HS-27A (cell line): ENCODE results near the gene SPATA25.
A peak's percentile ranks its signal among the peaks of the same experiment; 100 is the strongest.

Experiments
- DNase-seq: peaks from one replicate; pipeline ENCODE4 v3.0.0-alpha.2; 2012; ENCODE audit warnings: low read depth, missing footprints

The SPATA25 gene

DNA sequence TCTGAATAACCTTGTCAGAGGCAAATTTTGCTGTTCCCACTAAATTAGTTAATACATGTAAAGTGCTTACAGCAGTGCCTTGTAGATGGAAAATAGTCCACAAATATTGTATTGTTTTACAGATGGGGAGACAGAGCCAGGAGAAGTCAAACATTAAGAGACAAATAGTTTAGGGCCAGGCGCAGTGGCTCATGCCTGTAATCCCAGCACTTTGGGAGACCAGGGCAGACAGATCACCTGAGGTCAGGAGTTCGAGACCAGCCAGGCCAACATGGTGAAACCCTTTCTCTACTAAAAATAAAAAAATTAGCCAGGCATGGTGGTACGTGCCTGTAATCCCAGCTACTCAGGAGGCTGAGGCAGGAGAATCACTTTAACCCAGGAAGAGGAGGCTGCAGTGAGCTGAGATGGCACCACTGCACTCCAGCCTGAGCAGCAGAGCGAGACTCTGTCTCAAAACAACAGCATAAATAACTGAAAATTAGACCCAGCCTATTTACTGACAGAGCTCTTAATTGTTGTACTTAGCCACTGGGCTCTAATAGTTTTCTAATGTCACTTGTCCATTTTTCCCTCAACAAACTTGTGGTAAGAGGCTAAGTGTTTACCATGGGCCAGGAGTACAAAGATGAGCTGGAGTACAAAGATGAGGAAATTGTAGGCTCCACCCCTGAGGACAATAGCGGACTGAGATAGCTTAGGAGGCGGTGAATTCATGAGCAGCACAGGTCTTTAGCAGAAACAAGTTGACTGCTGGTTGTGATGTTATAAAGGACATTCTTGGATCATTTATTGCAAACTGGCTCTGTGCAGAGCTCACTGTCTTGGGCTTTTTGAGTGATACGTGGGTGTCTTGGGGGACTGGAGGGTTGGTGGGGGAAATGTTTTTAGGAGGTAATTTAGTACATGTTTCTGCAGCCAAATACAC is 23.6 kb downstream of the SPATA25 start:
- DNase-seq, result no peak

DNA sequence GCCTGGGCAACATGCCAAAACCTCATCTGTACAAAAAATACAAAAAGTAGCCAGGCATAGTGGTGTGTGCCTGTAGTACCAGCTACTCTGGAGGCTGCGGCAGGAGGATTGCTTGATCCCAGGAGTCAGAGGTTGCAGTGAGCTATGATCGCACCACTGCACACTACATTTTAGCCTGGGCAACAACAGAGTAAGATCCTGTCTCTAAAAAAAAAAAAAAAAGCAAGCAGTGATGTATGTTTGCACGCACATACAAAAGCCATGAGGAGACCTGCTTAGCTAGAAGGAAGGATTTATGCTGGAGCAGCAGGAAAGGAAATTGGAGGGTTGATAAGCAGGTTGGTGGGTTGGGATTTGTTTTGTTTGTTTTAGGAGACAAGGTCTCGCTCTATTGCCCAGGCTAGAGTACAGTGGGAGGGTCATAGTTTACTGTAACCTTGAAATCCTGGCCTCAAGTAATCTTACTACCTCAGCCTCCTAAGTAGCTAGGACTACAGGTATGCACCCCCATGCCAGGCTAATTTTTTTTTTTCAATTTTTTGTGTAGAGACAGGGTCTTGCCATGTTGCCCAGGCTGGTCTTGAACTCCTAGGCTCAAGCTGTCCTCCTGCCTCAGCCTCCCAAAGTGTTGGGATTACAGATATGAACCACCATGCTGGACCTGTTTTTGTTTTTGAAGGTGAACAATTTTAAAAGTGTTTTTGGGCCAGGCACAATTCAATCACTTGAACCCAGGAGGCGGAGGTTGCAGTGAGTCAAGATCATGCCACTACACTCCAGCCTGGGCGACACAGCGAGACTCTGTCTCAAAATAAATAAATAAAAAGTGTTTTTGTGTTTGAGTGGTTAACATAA is 26.0 kb downstream of the SPATA25 start:
- no peak for DNase-seq

DNA sequence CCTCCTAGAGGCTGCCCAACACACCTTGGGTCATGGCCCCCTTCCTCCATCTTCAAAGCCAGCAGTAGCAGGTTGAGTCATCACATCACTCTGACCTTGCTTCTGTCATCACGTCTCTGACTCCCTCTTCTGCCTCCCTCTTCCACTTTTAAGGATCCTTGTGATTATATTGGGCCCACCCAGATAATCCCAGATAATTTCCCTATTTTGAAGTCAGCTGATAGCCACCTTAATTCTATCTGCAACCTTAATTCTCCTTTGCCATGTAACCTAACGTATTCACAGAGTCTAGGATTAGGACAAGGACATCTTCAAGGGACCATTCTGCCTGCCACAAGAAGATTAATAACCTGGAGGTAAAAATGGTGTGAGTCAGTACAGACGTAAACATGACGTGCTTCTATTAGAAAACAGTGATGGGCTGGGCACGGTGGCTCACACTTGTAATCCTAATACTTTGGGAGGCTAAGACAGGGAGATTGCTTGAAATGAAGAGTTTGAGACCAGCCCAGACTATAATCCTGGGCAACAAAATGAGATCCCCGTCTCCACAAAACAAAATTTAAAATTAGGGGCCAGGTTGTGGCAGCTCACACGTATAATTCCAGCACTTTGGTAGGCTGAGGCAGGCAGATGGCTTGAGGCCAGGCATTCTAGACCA is 26.7 kb downstream of the SPATA25 start:
- no peak for DNase-seq

DNA sequence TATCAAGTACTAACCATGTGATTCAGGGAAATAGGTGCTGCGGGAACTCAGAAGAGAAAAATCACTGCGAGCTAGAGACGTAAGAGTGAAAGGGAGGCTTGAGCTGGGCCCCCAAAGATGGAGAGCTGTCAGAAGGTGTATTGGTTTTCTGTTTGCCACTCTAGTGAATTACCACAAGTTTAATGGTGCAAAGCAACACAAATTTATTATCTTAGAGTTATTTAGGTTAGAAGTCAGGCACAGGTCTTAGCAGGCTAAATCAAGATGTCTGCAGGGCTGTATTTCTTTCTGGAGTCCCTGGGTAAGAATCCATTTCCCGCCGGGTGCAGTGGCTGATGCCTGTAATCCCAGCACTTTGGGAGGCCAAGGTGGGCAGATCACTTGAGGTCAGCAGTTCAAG is 27.5 kb downstream of the SPATA25 start:
- no peak for DNase-seq

DNA sequence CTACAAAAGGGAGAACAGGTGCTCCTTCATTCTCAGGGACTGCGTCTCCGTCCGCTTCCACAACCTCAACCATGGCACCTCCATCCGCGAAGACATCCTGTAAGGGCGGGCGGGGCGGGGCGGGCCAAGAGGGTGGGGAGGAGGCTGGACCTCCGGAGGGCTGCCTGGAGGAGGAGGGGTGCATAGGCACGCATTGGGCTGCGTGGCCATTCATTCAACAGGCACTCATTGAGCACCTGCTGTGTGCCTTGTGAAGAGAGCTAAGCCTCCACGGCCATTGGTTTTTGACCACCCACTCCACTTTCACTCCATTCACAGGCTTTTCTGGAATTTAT is 29.6 kb downstream of the SPATA25 start:
- no peak for DNase-seq

DNA sequence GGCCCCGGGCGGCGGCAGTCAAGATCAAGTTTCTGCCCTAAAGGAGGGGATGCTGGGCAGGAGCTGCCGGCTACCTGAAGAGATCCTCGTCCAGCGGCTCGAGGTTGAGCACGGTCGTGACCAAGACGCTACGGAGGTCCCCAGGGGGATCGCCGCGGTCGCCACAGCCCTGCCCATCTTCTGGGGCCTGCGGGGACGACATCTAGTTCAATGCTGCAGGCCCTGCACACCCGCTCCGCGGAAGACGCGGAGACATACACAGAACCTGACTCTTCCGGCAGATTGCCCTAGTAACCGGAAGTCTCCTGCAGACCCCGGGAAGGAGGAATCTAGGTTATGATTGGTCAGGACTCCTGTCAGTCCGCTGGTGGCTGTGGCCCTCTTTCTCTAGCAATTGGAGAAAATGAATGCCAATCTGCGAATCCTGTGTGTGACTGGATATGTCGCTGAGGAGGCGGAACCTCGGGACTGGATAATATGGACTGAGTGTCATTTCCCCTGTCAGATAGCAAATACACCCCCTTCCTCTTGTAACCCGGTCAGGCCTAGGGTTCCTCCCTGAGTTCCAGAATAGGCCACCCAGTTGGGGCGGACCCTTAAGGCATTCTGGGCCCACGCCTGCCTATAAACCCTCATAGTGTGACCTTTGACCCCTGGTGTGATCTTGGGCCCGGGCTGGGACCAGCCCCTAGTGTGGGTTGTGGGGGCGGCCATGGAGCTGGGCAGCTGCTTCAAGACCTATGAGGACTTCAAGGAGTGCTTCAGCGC is 30.1 kb downstream of the SPATA25 start, which contains the start of the genes ACOT8 and ZSWIM3:
TSS of gene ACOT8 (minus strand) at position 279 of the 768 bp plus-strand sequence. CDS start at position 202, 77 bp downstream.
TSS of gene ZSWIM3 (plus strand) at position 501 of the 768 bp plus-strand sequence. CDS start at position 713, 212 bp downstream.
- DNase-seq, result peak; percentile 100

DNA sequence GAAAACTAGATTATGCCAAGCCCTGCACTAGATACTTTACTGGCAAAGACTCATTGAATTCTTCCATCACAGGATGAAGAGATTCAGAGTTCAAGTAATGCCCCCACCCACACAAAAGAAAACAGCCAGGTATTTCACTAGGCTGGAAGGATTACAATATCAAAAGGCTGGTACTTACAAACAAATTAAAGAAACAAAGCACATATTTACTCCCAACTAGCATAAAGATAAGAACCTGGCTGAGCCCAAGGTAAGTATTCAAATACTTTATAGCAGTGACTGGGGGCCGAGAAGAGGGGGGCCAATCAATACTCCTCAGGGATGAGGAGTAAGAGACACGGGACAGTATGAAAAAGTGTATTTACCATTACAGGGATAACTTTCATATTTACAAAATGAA is 33.9 kb downstream of the SPATA25 start:
- no peak for DNase-seq

DNA sequence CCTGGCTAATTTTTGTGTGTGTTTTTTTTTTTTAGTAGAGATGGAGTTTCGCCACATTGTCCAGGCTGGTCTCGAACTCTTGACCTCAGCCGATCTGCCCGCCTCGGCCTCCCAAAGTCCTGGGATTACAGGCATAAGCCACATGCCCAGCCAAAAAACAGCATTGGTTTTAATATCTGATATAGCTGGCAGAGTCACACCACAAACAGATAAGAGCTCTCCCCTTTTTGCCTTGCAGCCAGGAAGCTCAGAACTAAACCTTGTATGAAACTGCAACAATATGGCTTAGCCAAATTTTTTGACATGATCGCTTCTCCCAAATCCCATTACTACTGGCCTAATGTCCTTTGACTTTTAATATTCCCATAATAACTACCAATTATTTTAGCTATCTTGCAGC is 35.1 kb downstream of the SPATA25 start:
- DNase-seq, result no peak

DNA sequence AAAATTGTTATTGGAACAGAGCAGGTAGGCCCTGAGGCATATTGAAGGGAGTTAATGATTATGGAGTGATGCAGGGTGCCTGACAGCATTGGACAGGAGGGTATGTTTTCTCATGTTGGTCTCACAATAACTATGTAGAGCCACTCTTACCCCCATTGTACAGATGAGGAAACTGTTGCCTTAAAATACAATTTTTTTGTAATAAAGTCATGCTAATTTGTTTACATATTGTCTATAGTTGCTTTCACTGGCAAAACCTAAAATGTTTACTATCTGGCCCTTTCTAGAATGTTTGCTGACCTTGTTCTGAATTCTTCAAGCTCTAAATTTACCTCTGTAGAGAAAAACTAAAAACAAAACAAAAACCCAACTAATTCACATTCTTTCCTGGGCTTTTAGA is 35.9 kb downstream of the SPATA25 start:
- DNase-seq, result no peak

DNA sequence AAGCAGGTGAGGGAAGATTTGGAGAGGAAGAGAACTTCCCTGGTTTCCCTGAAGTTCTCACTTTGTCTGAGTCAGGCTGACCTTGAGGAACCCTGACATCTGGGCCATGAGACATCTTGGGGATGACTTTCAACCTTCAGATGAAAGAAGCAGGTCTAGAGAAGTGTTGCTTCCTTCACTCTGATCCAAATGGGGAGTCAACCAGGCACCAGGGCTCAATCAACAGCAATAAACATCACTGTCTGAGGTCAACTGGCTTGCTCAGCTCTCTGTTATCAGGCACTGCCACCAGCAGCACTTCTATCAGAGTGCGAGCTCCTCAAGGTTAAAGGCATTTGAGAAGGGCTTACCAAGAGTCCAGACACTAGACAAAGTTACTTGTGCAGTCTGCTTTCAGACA is 36.5 kb downstream of the SPATA25 start:
- no peak for DNase-seq

DNA sequence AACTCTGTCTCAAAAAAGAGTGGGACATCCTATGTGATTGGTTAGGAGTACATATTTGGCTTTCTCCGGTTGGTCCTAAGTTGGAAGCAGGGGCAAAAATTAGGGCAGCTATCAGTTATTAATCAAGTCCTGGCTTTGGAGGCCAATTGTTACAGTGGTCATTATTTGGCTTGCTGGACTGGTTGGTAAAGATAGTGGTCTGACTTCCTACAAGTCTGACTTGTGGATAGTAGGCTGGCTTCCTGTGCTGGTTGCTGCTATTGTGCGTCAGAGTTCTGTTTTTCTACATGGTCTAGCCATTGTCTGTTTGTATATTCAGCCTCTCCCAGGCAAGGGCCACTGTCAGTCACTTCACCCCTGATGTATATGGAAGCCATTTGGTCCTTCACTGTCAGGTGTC is 37.2 kb downstream of the SPATA25 start:
- no peak for DNase-seq

DNA sequence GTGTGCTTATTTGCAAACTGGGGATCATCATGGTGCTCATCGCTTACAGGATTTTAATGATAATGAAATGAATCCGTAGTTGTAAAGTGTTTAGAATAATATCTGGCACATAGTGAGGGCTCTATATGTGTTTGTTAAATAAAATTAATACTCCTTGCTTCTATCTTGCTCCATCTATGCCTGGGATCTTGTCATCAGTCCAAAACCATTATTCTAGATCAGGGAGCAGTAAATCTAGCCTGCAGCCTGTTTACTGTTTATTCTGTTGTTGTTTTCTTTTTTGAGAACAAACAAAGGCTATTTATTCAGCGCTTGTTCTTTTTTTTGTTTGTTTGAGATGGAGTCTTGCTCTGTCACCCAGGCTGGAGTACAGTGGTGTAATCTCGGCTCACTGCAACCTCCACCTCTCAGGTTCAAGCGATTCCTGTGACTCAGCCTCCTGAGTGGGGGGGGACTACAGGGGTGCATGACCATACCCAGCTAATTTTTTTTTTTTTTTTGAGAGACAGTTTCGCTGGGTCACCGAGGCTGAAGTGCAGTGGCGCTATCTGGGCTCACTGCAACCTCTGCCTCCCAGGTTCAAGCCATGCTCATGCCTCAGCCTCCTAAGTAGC is 38.3 kb downstream of the SPATA25 start:
- no peak for DNase-seq

DNA sequence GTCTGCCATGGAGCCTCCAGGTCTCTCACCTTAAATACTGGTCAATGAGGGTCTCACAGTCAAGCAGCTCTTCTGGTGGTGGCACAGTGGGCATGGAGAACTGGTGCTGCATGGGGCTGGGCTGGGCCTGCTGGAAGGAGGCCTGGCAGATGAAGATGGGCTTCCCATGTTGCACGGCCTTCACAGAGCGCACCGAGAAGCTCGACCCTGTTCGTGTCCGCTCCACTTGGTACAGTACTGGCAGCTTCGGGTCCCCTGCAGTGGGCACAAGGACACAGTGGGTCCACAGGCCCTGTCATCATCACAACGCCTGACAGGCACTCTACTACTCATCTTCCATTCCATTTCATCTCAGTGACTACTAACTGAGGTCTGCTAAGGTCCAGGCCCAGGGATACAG is 39.0 kb downstream of the SPATA25 start:
- no peak for DNase-seq

DNA sequence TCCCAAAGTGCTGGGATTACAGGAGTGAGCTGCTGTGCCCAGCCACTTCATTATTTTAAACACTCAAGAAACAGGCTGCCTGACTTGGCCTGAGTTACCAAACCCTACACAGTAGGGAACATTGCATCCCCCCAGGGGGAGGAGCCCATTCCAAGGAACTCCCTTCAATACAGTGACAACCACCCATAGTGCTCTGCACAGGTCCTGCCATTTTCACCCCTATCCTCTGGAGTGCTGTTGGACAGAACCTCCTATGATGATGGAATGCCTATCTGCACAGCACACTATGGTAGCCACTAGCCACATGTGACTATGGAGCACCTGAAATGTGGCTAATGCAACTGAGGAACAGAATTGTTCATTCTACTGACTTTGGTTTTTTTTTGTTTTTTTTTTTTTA is 42.0 kb downstream of the SPATA25 start:
- no peak for DNase-seq

DNA sequence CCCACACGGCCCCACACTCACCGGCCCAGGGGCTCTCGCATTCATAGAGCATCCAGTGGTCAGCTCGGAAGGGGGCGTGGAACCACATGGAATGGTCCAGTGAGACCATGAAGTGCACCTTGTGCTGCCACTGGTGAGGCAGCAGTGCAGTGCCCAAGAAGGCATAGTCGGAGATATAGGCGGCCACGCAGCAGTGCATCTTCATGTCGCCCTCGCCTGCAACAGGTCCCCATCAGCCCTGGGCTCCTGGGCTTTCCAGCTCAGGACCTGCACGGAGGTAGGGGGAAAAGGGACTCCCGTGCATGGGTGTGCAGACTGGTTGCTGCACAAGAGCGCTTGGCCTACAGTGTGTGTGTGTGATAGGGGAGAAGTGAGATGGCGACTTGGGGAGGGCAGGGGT is 43.9 kb downstream of the SPATA25 start:
- DNase-seq, result no peak

DNA sequence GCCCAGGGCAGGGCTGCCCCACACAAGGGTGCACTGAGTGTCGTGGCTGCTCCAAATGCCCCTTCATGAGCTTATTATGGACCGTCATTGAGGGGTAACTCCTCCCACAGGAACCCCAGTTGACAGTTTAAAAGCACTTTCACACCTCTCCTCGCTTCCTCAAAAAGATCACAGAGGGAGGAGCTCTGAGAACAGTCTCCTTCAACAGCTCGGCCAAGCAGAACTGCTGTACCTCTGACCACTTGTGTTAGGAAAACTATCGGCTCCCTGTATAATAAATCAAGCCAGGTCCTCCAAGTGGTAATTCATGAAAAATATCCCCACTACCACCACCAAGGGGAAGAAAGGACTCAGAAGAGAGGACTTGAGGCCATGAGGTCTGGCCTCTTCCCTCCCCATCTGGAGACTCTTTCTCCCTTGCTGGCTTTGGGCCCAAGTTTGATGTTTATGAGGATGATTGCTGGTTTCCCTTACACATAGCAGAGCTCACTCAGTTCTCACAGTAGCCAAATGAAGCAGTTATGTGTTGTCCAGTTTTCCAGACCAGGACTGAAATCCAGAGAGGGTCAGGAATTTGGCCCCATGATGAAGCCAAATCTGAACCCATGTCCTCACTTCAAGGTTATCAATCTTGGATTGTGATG is 45.1 kb downstream of the SPATA25 start:
- DNase-seq, result no peak

DNA sequence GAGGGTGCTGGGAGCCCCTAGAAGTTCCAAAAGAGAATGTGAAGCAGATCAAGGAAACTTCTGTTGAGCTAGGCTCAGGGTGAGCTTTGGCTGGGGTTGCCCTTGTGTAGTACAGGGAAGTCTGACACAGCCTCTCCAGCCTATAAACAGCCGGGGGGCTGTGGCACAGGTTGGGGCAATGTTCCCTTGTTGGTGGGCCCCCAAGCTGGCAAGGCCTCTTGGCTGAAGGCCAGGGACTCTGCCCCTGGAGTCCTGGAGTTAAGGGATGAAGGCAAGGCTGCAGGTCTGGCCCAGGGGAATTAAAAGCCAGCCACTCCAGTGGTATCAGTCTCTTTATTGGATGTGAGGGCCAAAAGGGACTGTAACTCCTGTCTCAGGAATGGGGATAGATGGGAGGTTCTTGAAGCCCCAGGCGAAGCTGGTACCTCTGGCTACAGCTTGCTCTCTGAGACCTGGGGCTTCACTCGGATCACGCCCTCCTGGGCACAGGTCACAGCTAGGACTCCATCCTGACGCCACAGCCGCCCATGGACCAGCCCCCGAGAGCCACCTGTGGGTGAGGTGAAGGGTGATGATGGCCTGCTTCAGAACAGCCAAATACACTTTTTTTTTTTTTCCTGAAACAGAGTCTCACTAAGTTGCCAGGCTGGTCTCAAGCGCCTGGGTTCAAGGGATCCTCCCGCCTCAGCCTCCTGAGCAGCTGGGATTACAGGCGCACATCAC is 45.9 kb downstream of the SPATA25 start:
- DNase-seq, result no peak

DNA sequence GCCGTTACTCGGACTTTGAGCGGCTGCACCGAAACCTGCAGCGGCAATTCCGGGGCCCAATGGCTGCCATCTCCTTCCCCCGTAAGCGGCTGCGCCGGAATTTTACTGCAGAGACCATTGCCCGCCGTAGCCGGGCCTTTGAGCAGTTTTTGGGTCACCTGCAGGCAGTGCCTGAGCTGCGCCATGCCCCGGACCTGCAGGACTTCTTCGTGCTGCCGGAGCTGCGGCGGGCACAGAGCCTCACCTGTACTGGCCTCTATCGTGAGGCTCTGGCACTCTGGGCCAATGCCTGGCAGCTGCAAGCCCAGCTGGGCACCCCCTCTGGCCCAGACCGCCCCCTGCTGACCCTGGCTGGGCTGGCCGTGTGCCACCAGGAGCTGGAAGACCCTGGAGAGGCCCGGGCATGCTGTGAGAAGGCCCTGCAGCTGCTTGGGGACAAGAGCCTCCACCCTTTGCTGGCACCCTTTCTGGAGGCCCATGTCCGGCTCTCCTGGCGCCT is 46.7 kb downstream of the SPATA25 start:
- DNase-seq, result no peak

DNA sequence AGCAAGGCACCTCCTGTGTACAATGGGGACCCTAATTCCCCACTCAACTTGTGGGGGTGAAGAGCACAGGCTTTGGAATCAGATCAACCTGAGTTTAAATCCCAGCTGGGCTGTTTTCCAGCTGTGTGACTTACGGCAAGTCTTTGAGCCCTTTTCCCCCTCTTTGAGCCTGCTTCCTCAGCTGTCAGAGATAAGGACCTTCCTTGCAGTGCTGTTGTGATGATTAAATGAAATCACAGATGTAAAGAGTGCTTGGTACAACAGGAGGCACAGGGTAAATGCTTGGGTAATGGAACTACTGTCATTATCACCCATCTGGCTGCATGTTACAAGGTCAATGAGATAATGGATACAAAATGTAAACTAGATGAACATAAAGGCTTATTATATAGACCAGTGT is 50.6 kb downstream of the SPATA25 start:
- DNase-seq, result no peak
